HepG2 (cell line): ENCODE data around the gene SAPCD1. TPM values are rescaled to one million over a fixed set of nuclear protein-coding genes. Genes with fewer than 3 reads are reported as not detected.

Source experiments
- CBFB ChIP-seq: sonication (generic); formaldehyde crosslinking; IDR thresholded peaks from 2 replicates; pipeline ENCODE4 v1.4.0; 2020; ENCODE audit warnings: missing genetic modification reagents
- CERS6 ChIP-seq: sonication (generic); formaldehyde crosslinking; IDR thresholded peaks from 2 replicates; pipeline ENCODE4 v1.5.0; 2020; ENCODE audit warnings: missing genetic modification reagents
- FOXO4 ChIP-seq: sonication (generic); formaldehyde crosslinking; conservative IDR thresholded peaks from 2 replicates; pipeline ENCODE4 v1.8.1; 2023; ENCODE audit warnings: missing genetic modification reagents
- MLLT10 ChIP-seq: sonication (generic); formaldehyde crosslinking; IDR thresholded peaks from 2 replicates; pipeline ENCODE4 v1.4.0; 2020; ENCODE audit warnings: missing genetic modification reagents
- SIX1 ChIP-seq: sonication (generic); formaldehyde crosslinking; IDR thresholded peaks from 2 replicates; pipeline ENCODE4 v1.4.0; 2020; ENCODE audit warnings: missing genetic modification reagents, borderline replicate concordance
- SP140L ChIP-seq: sonication (generic); formaldehyde crosslinking; IDR thresholded peaks from 2 replicates; pipeline ENCODE4 v1.4.0; 2020; ENCODE audit warnings: missing genetic modification reagents, borderline replicate concordance
- SRSF4 ChIP-seq: fragments of 200-400 bp; formaldehyde crosslinking; IDR thresholded peaks from one replicate; pipeline ENCODE4 v1.6.1; 2018; ENCODE audit warnings: mild to moderate bottlenecking, low read depth, low read length, moderate library complexity; ENCODE audit not compliant: poor library complexity, severe bottlenecking
- ZFX ChIP-seq: sonication (generic); formaldehyde crosslinking; IDR thresholded peaks from 2 replicates; pipeline ENCODE4 v1.4.0; 2020; ENCODE audit warnings: mild to moderate bottlenecking, low read depth, missing genetic modification reagents, moderate library complexity
- ZNF256 ChIP-seq: sonication (generic); formaldehyde crosslinking; conservative IDR thresholded peaks from 2 replicates; pipeline ENCODE4 v1.4.0; 2020; ENCODE audit warnings: missing genetic modification reagents
- ZNF260 ChIP-seq: sonication (generic); formaldehyde crosslinking; IDR thresholded peaks from 2 replicates; pipeline ENCODE4 v1.4.0; 2020; ENCODE audit warnings: missing genetic modification reagents, low read depth, mild to moderate bottlenecking, borderline replicate concordance
- ZNF276 ChIP-seq: sonication (generic); formaldehyde crosslinking; IDR thresholded peaks from 2 replicates; pipeline ENCODE4 v1.4.0; 2020; ENCODE audit warnings: mild to moderate bottlenecking, low read depth, missing genetic modification reagents
- ZNF33A ChIP-seq: sonication (generic); formaldehyde crosslinking; IDR thresholded peaks from 2 replicates; pipeline ENCODE4 v1.5.1; 2020; ENCODE audit warnings: missing genetic modification reagents, mild to moderate bottlenecking, moderate library complexity, borderline replicate concordance
- ZNF550 ChIP-seq: sonication (generic); formaldehyde crosslinking; IDR thresholded peaks from 2 replicates; pipeline ENCODE4 v1.4.0; 2020; ENCODE audit warnings: mild to moderate bottlenecking, missing genetic modification reagents, borderline replicate concordance
- ZNF564 ChIP-seq: sonication (generic); formaldehyde crosslinking; IDR thresholded peaks from 2 replicates; pipeline ENCODE4 v1.8.1; 2023; ENCODE audit warnings: mild to moderate bottlenecking, missing genetic modification reagents
- ZNF720 ChIP-seq: sonication (generic); formaldehyde crosslinking; IDR thresholded peaks from 2 replicates; pipeline ENCODE4 v1.4.0; 2020; ENCODE audit warnings: missing genetic modification reagents
- ZZZ3 ChIP-seq: sonication (generic); formaldehyde crosslinking; IDR thresholded peaks from 2 replicates; pipeline ENCODE4 v1.4.0; 2020; ENCODE audit warnings: missing genetic modification reagents, mild to moderate bottlenecking, borderline replicate concordance
- polyA plus RNA-seq, 8 experiments: library from polyadenylated mRNA; depleted of rRNA in 3 of 8; stranded (reverse) in 7 of 8; unstranded in 1 of 8; fragments of >200 nt; fragmentation: Illumina TruSeq in 4 of 8; extraction: Trizol in 4 of 8; gene quantifications; 2 replicates each; pipeline versions ENCODE4 v1.2.1 to v1.2.3, GENCODE V29; 2011 to 2016; ENCODE audit warnings: low read depth in 4 of 8, missing spikeins in 1 of 8, mixed read lengths in 1 of 8; ENCODE audit not compliant: insufficient read depth in 1 of 8
- total RNA-seq, 5 experiments: library from RNA; depleted of rRNA; stranded (reverse); fragments of >200 nt; fragmentation: Illumina TruSeq; extraction: Trizol; gene quantifications; 2 replicates each; pipeline ENCODE4 v1.2.3, GENCODE V29; 2016; ENCODE audit warnings: low read depth in 1 of 5
- TF ChIP-seq, protein P1 (sequence below): IDR thresholded peaks from 2 replicates; pipeline ENCODE4 v1.6.1; 2016; ENCODE audit warnings: missing compliant biosample characterization, missing genetic modification reagents, borderline replicate concordance
- TF ChIP-seq, protein P2 (sequence below): sonication (generic); formaldehyde crosslinking; IDR thresholded peaks from 2 replicates; pipeline ENCODE4 v1.4.0; 2020; ENCODE audit warnings: missing genetic modification reagents

SAPCD1 gene
- total and polyA plus RNA-seq, 2 of the 13 experiments (the other 11 are each of a cell fraction or from before 2014, with no cell fraction given), result 2.5 to 3.9 TPM

GRCh38 chr6:31737991-31738979, 24.2 kb upstream of the SAPCD1 start (continued):
- TF ChIP-seq ZNF33A (CRISPR knock-in tag), result no peak
- TF ChIP-seq FOXO4 (CRISPR knock-in tag), result 0 out of 2 replicates have a peak, but pooled peaks have one; percentile 45
- TF ChIP-seq, protein P1, sequence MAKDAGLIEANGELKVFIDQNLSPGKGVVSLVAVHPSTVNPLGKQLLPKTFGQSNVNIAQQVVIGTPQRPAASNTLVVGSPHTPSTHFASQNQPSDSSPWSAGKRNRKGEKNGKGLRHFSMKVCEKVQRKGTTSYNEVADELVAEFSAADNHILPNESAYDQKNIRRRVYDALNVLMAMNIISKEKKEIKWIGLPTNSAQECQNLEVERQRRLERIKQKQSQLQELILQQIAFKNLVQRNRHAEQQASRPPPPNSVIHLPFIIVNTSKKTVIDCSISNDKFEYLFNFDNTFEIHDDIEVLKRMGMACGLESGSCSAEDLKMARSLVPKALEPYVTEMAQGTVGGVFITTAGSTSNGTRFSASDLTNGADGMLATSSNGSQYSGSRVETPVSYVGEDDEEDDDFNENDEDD, result peak; percentile 49; the same call in 1 of the 2 replicates
- 0 out of 2 replicates have a peak, but pooled peaks have one; percentile 46 for TF ChIP-seq ZNF564 (CRISPR knock-in tag)
- TF ChIP-seq CBFB (CRISPR knock-in tag), result no peak
- TF ChIP-seq, protein P2, sequence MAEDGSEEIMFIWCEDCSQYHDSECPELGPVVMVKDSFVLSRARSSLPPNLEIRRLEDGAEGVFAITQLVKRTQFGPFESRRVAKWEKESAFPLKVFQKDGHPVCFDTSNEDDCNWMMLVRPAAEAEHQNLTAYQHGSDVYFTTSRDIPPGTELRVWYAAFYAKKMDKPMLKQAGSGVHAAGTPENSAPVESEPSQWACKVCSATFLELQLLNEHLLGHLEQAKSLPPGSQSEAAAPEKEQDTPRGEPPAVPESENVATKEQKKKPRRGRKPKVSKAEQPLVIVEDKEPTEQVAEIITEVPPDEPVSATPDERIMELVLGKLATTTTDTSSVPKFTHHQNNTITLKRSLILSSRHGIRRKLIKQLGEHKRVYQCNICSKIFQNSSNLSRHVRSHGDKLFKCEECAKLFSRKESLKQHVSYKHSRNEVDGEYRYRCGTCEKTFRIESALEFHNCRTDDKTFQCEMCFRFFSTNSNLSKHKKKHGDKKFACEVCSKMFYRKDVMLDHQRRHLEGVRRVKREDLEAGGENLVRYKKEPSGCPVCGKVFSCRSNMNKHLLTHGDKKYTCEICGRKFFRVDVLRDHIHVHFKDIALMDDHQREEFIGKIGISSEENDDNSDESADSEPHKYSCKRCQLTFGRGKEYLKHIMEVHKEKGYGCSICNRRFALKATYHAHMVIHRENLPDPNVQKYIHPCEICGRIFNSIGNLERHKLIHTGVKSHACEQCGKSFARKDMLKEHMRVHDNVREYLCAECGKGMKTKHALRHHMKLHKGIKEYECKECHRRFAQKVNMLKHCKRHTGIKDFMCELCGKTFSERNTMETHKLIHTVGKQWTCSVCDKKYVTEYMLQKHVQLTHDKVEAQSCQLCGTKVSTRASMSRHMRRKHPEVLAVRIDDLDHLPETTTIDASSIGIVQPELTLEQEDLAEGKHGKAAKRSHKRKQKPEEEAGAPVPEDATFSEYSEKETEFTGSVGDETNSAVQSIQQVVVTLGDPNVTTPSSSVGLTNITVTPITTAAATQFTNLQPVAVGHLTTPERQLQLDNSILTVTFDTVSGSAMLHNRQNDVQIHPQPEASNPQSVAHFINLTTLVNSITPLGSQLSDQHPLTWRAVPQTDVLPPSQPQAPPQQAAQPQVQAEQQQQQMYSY (CRISPR knock-in tag), result no peak
- no peak for TF ChIP-seq SRSF4
- 0 out of 2 replicates have a peak, but pooled peaks have one; percentile 23 for TF ChIP-seq ZZZ3
- TF ChIP-seq SP140L, result no peak; the same call in 1 of the 2 replicates
- peak; percentile 87 for TF ChIP-seq ZNF256 (CRISPR knock-in tag)
- no peak for TF ChIP-seq ZNF550 (CRISPR knock-in tag)
- TF ChIP-seq ZNF276 (CRISPR knock-in tag), result no peak
- TF ChIP-seq CERS6 (CRISPR knock-in tag), result no peak
- no peak; the same call in 1 of the 2 replicates for TF ChIP-seq ZFX
- no peak for TF ChIP-seq ZNF260 (CRISPR knock-in tag)
- 0 out of 2 replicates have a peak, but pooled peaks have one; percentile 61 for TF ChIP-seq ZNF720 (CRISPR knock-in tag)
- no peak for TF ChIP-seq MLLT10 (CRISPR knock-in tag)
- peak; percentile 52; the same call in 1 of the 2 replicates for TF ChIP-seq SIX1
